Left lobe of liver (tissue), 2 donors: ENCODE data around the gene OGFOD2. TPM values are rescaled to one million over a fixed set of nuclear protein-coding genes. Genes with fewer than 3 reads are reported as not detected.

ENCODE experiments used
- ATAC-seq: fragments of 200-7000 bp; cut with Tn5 transposase; one replicate; pipeline ENCODE4 v1.9.1; 2020; ENCODE audit warnings: mild to moderate bottlenecking, moderate library complexity
- DNase-seq: peaks from one replicate; pipeline ENCODE4 v3.0.0-alpha.2; 2020; ENCODE audit warnings: low spot score
- total RNA-seq: library from RNA; stranded (reverse); gene quantifications from one replicate; pipeline ENCODE4 v1.2.1, GENCODE V29; 2021
- donor health status: DM: no; HTN: no; CAD: no; lungs with moderate emphysema.
- donor health status: DM: no; HTN: yes; CAD: no.

The OGFOD2 gene
- total RNA-seq, 1 donor from 2014 or later = 26.1 TPM

GRCh38 chr12:122976648-122976975 is 1.6 kb downstream of the OGFOD2 start:
- ATAC-seq (no peak), DNase-seq (no peak)

DNA sequence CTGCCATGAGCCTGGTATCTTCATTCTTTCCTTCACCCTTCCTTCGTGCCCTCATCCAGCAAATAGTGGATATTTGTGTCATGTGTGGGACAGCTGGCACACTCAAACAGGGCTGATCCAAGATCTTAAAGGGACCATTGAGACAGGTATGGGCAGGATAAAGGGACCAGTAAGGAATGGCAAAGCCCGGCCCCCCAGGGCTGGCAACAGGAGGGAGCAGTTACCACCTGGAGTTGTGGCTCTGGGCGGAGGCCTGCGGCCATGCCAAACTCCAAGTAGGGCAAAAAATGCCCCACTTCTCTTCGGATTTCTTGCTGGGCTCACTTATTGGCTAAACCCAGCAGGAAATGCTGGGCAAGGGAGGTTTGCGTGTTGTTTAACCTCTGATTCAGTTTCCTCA is 2.1 kb downstream of the OGFOD2 start:
- ATAC-seq (no peak), DNase-seq (no peak)

GRCh38 chr12:122977655-122978392 is 2.8 kb downstream of the OGFOD2 start:
- no peak for DNase-seq
- ATAC-seq = no peak

- DNase-seq (no peak), ATAC-seq (no peak)
Measured at GRCh38 chr12:122978507-122978955, 3.5 kb downstream of the OGFOD2 start.

GRCh38 chr12:122979001-122979907 is 4.2 kb downstream of the OGFOD2 start:
- no peak for ATAC-seq
- DNase-seq = no peak

GRCh38 chr12:122979908-122980182 is 4.8 kb downstream of the OGFOD2 start:
- DNase-seq = no peak
- no peak for ATAC-seq

GRCh38 chr12:122980183-122981035 is 5.4 kb downstream of the OGFOD2 start, which contains the start of gene ARL6IP4:
Gene ARL6IP4 (plus strand): TSS chr12:122980681. CDS start chr12:122981140, 459 bp downstream.
- ATAC-seq = peak; percentile 72
- no peak for DNase-seq

- ATAC-seq (peak; percentile 15), DNase-seq (no peak)
Measured at GRCh38 chr12:122981036-122981471, 6.0 kb downstream of the OGFOD2 start.

DNA sequence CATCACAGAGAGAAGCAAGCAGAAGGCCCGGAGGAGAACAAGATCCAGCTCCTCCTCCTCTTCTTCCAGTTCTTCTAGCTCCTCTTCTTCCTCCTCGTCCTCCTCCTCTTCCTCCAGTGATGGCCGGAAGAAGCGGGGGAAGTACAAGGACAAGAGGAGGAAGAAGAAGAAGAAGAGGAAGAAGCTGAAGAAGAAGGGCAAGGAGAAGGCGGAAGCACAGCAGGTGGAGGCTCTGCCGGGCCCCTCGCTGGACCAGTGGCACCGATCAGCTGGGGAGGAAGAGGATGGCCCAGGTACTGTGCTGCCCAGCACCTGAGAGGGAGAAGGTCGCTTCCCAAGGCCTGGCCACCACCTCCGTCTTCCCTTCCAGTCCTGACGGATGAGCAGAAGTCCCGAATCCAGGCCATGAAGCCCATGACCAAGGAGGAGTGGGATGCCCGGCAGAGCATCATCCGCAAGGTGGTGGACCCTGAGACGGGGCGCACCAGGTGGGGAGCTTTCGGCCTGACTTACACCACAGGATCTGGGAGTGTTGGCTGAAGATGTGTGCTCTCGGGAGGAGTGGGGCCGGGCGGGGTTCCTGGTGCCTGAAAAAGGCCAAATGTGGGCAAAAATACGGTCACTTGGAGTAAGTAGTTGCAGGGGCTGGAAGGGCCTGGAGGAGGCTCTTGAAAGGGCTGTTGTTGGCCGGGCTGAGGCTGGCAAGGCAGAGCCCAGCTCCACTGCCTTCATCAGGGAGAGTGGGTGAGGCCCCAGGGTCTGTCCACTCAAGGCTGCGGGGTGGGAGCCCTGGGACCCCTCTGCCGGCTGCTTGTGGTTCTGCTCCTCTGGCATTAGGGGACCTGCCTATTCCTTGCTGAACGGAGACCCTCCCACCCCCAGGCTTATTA is 6.8 kb downstream of the OGFOD2 start:
- no peak for DNase-seq
- ATAC-seq = no peak

DNA sequence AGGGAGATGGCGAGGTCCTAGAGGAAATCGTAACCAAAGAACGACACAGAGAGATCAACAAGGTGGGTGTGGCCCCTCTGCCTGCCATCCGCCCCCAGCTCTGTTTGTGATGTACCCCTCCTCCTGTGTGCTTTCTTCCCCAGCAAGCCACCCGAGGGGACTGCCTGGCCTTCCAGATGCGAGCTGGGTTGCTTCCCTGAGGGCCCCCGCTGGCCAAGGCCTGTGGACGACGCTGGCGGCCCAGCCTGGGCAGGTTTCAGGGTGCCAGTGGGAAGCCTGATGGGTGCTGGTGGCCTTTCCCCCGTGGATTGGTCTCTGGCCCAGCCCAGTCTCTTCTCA is 7.4 kb downstream of the OGFOD2 start:
- no peak for ATAC-seq
- no peak for DNase-seq

GRCh38 chr12:122982963-122983788 is 8.1 kb downstream of the OGFOD2 start:
- ATAC-seq = no peak

GRCh38 chr12:122983789-122984515 is 8.9 kb downstream of the OGFOD2 start:
- no peak for ATAC-seq
- no peak for DNase-seq

More at GRCh38 chr12:122982963-122983788, 8.1 kb downstream of the OGFOD2 start:
- no peak for DNase-seq

- DNase-seq (peak; percentile 77), ATAC-seq (peak; percentile 53)
Measured at GRCh38 chr12:122984612-122985337, 9.7 kb downstream of the OGFOD2 start.

GRCh38 chr12:122985338-122986257 is 10.6 kb downstream of the OGFOD2 start:
- DNase-seq (no peak), ATAC-seq (no peak)

DNA sequence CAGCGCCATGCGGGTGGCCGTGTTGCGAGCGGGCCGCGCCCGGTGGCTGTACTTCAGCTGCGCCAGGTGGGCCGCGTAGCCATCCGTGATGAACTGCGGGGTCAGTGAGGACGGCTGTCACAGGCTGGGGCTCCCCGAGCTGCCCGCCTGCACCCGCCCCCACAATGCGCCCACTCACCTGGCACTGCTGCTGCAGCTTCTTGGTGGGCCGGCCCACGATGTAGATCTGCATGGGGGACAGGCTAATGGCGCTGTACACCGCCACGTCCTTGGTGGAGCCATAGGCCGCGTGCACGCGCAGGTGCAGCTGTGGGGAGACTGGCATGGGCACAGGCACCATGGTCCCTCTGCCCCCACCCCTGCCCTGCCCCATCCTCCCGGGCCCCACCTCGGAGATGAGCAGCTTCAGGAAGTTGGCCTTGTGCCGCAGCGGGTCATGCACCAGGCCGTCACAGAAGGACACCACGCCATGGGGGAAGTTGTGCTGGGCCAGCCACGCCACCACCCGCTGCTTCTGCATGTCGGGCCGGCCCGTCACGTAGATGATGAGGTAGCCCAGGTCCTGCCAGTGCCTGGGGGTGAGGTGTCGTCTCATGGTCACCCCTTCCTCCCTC is 11.3 kb downstream of the OGFOD2 start:
- no peak for DNase-seq
- ATAC-seq = no peak
